HG03342 (cell line): Measurements from ENCODE around the gene FBXO42.
A peak's percentile ranks its signal among the peaks of the same experiment; 100 is the strongest.

Experiments used
- ATAC-seq: cut with Tn5 transposase; IDR thresholded peaks from one replicate; pipeline ENCODE4 v1.9.1; 2021; ENCODE audit warnings: mild to moderate bottlenecking, moderate library complexity; ENCODE audit not compliant: unreplicated experiment

Gene FBXO42

GRCh38 chr1:16351994-16352841 lies at the start of gene FBXO42:
Gene FBXO42, minus strand, starts transcription at chr1:16352480. Its CDS starts 37,062 bp downstream, at chr1:16315418.
- peak; percentile 91 for ATAC-seq

- no peak for ATAC-seq
These were observed 46.2 kb upstream of the FBXO42 start for GRCh38 chr1:16398371-16398953.

GRCh38 chr1:16397120-16397519 lies 44.8 kb upstream of the FBXO42 start:
- ATAC-seq, result no peak

- no peak for ATAC-seq
These were observed 44.3 kb upstream of the FBXO42 start for GRCh38 chr1:16396591-16396990.

- ATAC-seq, result no peak
These were observed 42.7 kb upstream of the FBXO42 start for GRCh38 chr1:16394977-16395376.

GRCh38 chr1:16393570-16394521 lies 41.6 kb upstream of the FBXO42 start:
- ATAC-seq, result no peak

- ATAC-seq, result no peak
These were observed 40.7 kb upstream of the FBXO42 start for GRCh38 chr1:16392740-16393569.

GRCh38 chr1:16391411-16391810 lies 39.1 kb upstream of the FBXO42 start:
- ATAC-seq, result no peak

- ATAC-seq, result no peak
These were observed 35.2 kb upstream of the FBXO42 start for GRCh38 chr1:16387201-16388188.

- ATAC-seq, result no peak
These were observed 34.3 kb upstream of the FBXO42 start for GRCh38 chr1:16386454-16387113.

- no peak for ATAC-seq
These were observed 33.6 kb upstream of the FBXO42 start for GRCh38 chr1:16385659-16386453.

- no peak for ATAC-seq
These were observed 31.6 kb upstream of the FBXO42 start for GRCh38 chr1:16383888-16384287.

- no peak for ATAC-seq
These were observed 28.6 kb upstream of the FBXO42 start for GRCh38 chr1:16380868-16381267.

- no peak for ATAC-seq
These were observed 26.2 kb upstream of the FBXO42 start for GRCh38 chr1:16378443-16378842.

GRCh38 chr1:16376971-16377370 lies 24.7 kb upstream of the FBXO42 start:
- ATAC-seq, result no peak

GRCh38 chr1:16375521-16376340 lies 23.5 kb upstream of the FBXO42 start:
- no peak for ATAC-seq

- ATAC-seq, result no peak
These were observed 22.0 kb upstream of the FBXO42 start for GRCh38 chr1:16374266-16374665.
